Measurements from ENCODE around the gene SLC45A3. TPM values are rescaled to one million over a fixed set of nuclear protein-coding genes. Genes with fewer than 3 reads are reported as not detected.

SLC45A3 gene
- total and polyA plus RNA-seq, 5 donors = 1.5 to 3.6 (median 2.1) TPM

DNA sequence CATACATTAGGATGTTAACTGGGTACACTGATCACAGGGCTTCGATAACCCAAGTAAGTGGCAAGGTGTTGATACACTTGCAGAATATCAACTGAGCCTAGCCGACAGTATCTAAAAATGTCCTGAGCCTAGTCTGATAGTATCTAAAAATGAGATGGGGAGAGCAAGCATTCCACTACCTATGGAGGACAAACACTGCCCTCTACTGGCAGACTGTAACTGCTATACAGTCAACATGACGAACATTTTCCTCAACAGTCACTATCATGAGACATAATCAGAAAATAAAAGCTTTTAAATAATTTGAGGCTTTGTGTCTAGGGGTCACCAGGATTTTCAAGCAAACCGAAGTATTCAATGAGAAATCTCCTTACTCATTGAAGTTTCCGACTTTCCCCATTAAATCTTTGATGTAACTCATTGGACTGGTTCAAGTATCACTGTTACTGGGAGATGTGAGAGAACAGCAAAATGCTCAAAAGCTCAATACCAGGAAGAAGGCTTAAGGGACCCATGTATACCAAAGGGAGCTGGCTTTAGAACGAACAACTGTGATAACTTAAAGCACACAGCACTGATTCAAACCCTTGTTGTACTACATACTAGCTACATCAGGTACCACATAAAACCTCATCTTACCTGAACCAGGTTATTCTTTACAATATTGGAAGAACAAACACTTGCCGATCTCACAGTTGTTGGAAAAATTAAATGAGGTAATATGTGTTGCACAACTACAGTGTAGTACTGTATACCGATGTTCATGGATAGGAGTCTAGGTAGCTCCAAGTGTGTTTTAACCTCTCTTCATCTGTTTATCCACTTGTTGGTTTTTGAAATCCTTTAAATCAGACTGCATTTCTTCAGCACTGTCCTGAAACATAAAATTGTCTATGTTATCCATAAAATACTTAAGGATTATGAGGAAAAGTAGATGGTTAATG, 31.1 kb upstream of the SLC45A3 start:
- Histone ChIP-seq H3K9me3 (ENCODE audit: control insufficient read depth, low read length) (no peaks in the 10 kb centered on the region), H3K4me1 (ENCODE audit: control insufficient read depth, insufficient read depth, low read length) (peaks cover 7% of the 10 kb centered on the region), H3K27me3 (ENCODE audit: control insufficient read depth, insufficient read depth) (no peaks in the 10 kb centered on the region), H3K4me3 (ENCODE audit: low read length) (no peak overlapping the region), H3K27ac (ENCODE audit: low read length) (no peak overlapping the region)
- intact Hi-C loops (cut with DNase I) = loop anchor here in 3 of 4 donors (2.0 to 5.0 kb wide), 4 partner anchors 49 to 119 kb away; no protein-coding TSS in a partner anchor
- peak; percentile 78 to 79 for ATAC-seq
- peak in 1 of 3 donors; percentile 25 for DNase-seq
- 41% methylated on average over 8 of the region's 8 CpGs for WGBS

- Histone ChIP-seq H3K9me3 (ENCODE audit: control insufficient read depth, low read length) (no peaks in the 10 kb centered on the region), H3K4me1 (ENCODE audit: control insufficient read depth, insufficient read depth, low read length) (peaks cover 7% of the 10 kb centered on the region), H3K27me3 (ENCODE audit: control insufficient read depth, insufficient read depth) (no peaks in the 10 kb centered on the region), H3K4me3 (ENCODE audit: low read length) (no peak overlapping the region), H3K27ac (ENCODE audit: low read length) (no peak overlapping the region)
- DNase-seq (no peak), ATAC-seq (no peak)
- intact Hi-C loops (cut with DNase I) = loop anchor here in 3 of 4 donors (2.0 to 5.0 kb wide), 4 partner anchors 48 to 118 kb away; no protein-coding TSS in a partner anchor
- WGBS = 33% methylated on average over 1 of the region's 1 CpG
Measured at GRCh38 chr1:205710201-205711062, 30.1 kb upstream of the SLC45A3 start.

GRCh38 chr1:205709640-205710039, 29.3 kb upstream of the SLC45A3 start:
- Histone ChIP-seq H3K9me3 (ENCODE audit: control insufficient read depth, low read length) (no peaks in the 10 kb centered on the region), H3K27ac (ENCODE audit: low read length) (no peak overlapping the region), H3K4me3 (ENCODE audit: low read length) (no peak overlapping the region), H3K27me3 (ENCODE audit: control insufficient read depth, insufficient read depth) (no peaks in the 10 kb centered on the region), H3K4me1 (ENCODE audit: control insufficient read depth, insufficient read depth, low read length) (peaks cover 7% of the 10 kb centered on the region)
- ATAC-seq (no peak), DNase-seq (no peak)
- intact Hi-C loops (cut with DNase I) = loop anchor here (2.0 to 5.0 kb wide), 4 partner anchors 47 to 117 kb away; no protein-coding TSS in a partner anchor
- 68% methylated on average over 2 of the region's 2 CpGs for WGBS

- Histone ChIP-seq H3K27ac (ENCODE audit: low read length) (no peak overlapping the region), H3K4me1 (ENCODE audit: control insufficient read depth, insufficient read depth, low read length) (peaks cover 7% of the 10 kb centered on the region), H3K9me3 (ENCODE audit: control insufficient read depth, low read length) (no peaks in the 10 kb centered on the region), H3K27me3 (ENCODE audit: control insufficient read depth, insufficient read depth) (no peaks in the 10 kb centered on the region), H3K4me3 (ENCODE audit: low read length) (no peak overlapping the region)
- no peak for DNase-seq
- 53% methylated on average over 4 of the region's 4 CpGs for WGBS
- peak; percentile 38 to 70 for ATAC-seq
- intact Hi-C loops (cut with DNase I) = loop anchor here in 1 of 4 donors (5.0 kb wide), 1 partner anchor 47 kb away; no protein-coding TSS in a partner anchor
Measured at GRCh38 chr1:205709059-205709398, 28.7 kb upstream of the SLC45A3 start.

GRCh38 chr1:205706601-205707502, 26.5 kb upstream of the SLC45A3 start:
- no peaks in the 10 kb centered on the region for H3K27me3 ChIP-seq (ENCODE audit: control insufficient read depth, insufficient read depth)
- ATAC-seq (peak; percentile 39 to 52), DNase-seq (no peak)
- H3K27ac ChIP-seq (ENCODE audit: low read length) = no peak overlapping the region
- H3K4me3 ChIP-seq (ENCODE audit: low read length) = no peak overlapping the region
- H3K4me1 ChIP-seq (ENCODE audit: control insufficient read depth, insufficient read depth, low read length) = peaks cover 7% of the 10 kb centered on the region
- intact Hi-C loops (cut with DNase I) = loop anchor here in 1 of 4 donors (5.0 kb wide), 1 partner anchor 45 kb away; no protein-coding TSS in a partner anchor
- 59% methylated on average over 6 of the region's 6 CpGs for WGBS
- no peaks in the 10 kb centered on the region for H3K9me3 ChIP-seq (ENCODE audit: control insufficient read depth, low read length)

DNA sequence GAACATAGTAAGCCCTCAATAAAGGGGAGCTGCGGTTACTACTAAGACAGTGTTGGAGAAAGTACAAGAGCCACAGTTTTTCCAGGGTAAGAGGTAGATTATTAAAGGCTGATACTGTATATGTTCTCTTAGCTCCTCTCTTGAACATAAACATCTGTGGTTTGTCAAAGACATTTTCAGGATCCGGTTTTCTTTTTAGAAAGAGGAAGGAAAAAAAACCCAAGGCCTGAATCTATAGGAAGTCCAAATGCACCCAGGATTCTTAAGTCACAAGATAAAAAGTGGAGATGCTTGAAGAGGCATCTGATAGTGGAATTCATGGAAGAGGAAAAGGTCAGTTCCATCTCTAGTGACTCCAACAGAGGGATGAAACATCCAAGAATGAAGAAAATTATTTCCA, 24.6 kb upstream of the SLC45A3 start:
- Histone ChIP-seq H3K27me3 (ENCODE audit: control insufficient read depth, insufficient read depth) (no peaks in the 10 kb centered on the region), H3K9me3 (ENCODE audit: control insufficient read depth, low read length) (no peaks in the 10 kb centered on the region), H3K27ac (ENCODE audit: low read length) (no peak overlapping the region), H3K4me1 (ENCODE audit: control insufficient read depth, insufficient read depth, low read length) (peaks cover 13% of the 10 kb centered on the region), H3K4me3 (ENCODE audit: low read length) (no peak overlapping the region)
- 70% methylated on average over 2 of the region's 2 CpGs for WGBS
- intact Hi-C loops (cut with DNase I) = loop anchor here in 2 of 4 donors (5.0 kb wide), 2 partner anchors 43 to 48 kb away; no protein-coding TSS in a partner anchor
- ATAC-seq (no peak), DNase-seq (no peak)

GRCh38 chr1:205703072-205703471, 22.8 kb upstream of the SLC45A3 start:
- WGBS = 88% methylated on average over 1 of the region's 1 CpG
- intact Hi-C loops (cut with DNase I) = loop anchor here in 1 of 4 donors (5.0 kb wide), 1 partner anchor 46 kb away; no protein-coding TSS in a partner anchor
- DNase-seq = no peak
- H3K9me3 ChIP-seq (ENCODE audit: control insufficient read depth, low read length) = no peaks in the 10 kb centered on the region
- H3K4me1 ChIP-seq (ENCODE audit: control insufficient read depth, insufficient read depth, low read length) = peaks cover 8% of the 10 kb centered on the region
- no peak overlapping the region for H3K27ac ChIP-seq (ENCODE audit: low read length)
- no peaks in the 10 kb centered on the region for H3K27me3 ChIP-seq (ENCODE audit: control insufficient read depth, insufficient read depth)
- ATAC-seq = no peak
- H3K4me3 ChIP-seq (ENCODE audit: low read length) = no peak overlapping the region

DNA sequence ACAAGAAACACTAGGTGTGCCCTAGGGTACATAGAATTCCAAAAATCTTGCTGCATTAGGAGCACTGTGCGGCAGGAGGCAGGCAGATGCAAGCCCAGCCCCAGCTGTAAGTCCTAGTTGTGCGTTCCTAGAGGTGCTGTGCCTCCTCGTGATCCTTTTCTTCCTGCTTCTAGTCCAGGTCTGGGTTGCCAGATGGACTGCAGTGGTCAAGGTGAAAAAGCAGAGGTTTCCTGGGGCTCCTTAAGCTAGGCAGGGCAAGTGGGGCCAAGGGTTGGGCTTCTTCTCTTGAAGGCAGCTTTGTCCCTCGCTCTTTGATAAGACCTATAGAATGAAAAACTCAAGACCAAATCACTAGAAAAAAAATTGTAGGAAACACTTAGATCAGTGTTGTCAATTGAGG, 21.6 kb upstream of the SLC45A3 start:
- Histone ChIP-seq H3K27ac (ENCODE audit: low read length) (no peak overlapping the region), H3K4me3 (ENCODE audit: low read length) (no peak overlapping the region), H3K9me3 (ENCODE audit: control insufficient read depth, low read length) (no peaks in the 10 kb centered on the region), H3K4me1 (ENCODE audit: control insufficient read depth, insufficient read depth, low read length) (peaks cover 8% of the 10 kb centered on the region), H3K27me3 (ENCODE audit: control insufficient read depth, insufficient read depth) (no peaks in the 10 kb centered on the region)
- intact Hi-C loops (cut with DNase I) = loop anchor here in 1 of 4 donors (5.0 kb wide), 1 partner anchor 45 kb away; no protein-coding TSS in a partner anchor
- 93% methylated on average over 4 of the region's 4 CpGs for WGBS
- ATAC-seq (no peak), DNase-seq (no peak)

DNA sequence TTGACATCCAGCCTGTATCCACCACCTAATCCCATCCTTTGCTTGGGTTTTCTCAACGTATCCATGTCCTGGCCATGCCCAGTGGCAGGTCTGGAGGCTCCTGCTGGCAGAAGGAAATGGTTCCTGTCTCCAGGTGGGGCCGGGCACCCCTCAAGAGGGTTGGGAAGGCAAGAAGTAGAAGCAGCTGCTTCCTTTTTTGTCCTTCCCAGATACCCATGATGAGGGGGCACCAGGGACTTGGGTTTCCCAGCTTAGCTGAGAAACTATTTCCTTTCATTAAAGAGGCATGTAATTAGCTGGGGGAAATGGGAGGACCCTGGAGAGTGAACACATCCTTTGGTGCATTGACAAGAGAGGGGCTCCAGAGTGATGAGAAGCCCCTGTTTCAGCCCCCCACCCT, 21.1 kb upstream of the SLC45A3 start:
- intact Hi-C loops (cut with DNase I) = loop anchor here in 1 of 4 donors (5.0 kb wide), 1 partner anchor 44 kb away; no protein-coding TSS in a partner anchor
- WGBS = 50% methylated on average over 2 of the region's 2 CpGs
- Histone ChIP-seq H3K27me3 (ENCODE audit: control insufficient read depth, insufficient read depth) (no peaks in the 10 kb centered on the region), H3K4me3 (ENCODE audit: low read length) (no peak overlapping the region), H3K4me1 (ENCODE audit: control insufficient read depth, insufficient read depth, low read length) (peaks cover 8% of the 10 kb centered on the region), H3K27ac (ENCODE audit: low read length) (no peak overlapping the region), H3K9me3 (ENCODE audit: control insufficient read depth, low read length) (no peaks in the 10 kb centered on the region)
- ATAC-seq = no peak
- DNase-seq = no peak

All from right cardiac atrium (tissue), 5 donors.